NCI-H146 treated with DMSO at 0.1 percent for 48 hours (cell line): Measurements from ENCODE around the gene COL27A1.

Source experiments
- DNase-seq: peaks from one replicate; lab custom pipeline; 2025; ENCODE audit not compliant: unreplicated experiment; lab: John Stamatoyannopoulos, UW

COL27A1 gene

DNA sequence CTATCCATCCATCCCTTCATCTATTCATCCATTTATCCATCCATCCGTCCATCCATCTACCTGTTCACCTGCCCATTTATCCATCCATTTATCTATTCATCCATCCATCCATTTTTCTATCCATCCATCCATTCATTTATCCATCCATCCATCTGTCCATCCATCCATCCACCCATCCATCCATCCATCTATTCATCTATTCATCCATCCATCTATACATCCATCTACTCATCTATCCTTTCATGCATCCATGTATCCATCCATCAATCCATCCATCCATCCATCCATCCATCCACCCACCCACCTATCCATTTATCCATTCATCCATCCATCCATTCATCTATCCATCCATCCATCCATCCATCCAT lies 10.8 kb downstream of the COL27A1 start:
- DNase-seq = no peak

DNA sequence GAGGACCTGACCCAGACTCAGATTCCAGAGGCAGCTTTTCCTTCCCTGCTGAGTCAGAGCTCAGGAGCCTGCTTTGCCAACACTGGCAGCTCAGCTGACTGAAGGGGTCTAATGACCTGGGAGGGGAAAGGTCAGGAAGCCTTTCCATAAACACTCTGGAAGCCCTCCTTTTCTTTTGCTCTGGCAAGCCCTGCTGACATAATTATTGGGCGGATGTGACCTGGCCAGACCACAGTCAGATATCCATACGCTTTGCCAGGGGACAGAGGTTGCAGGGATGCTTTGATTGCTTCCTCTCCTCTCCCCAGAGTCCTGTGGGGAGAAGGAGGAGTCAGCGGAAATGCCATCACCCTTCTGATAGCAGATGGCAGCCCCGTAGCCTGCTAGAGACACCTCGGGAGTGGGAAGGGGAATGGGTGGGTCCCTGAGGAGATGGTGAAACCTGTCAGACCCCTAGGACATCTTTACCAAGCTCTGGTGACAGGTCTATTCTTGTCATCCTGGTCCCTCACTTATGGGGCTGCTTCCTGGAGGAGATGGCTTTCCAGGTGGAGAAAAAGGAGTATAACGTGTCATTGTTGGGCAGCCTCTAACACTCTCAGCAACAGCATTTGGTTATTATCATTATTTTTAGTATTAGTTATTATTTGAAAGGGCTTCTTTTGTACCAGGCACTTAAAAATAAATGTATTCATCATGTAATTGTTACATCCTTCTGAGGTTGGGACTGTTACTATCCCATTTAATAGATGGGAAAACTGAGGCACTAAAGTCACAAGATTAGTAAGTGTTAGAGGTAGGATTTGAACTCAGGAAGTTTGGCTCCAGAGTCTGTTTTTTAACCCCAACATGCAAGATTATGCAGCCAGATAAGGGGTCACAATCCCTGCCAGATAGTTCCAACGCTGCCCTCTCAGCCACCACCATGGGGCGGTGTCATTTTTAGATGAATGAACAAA lies 11.6 kb downstream of the COL27A1 start:
- DNase-seq = no peak

DNA sequence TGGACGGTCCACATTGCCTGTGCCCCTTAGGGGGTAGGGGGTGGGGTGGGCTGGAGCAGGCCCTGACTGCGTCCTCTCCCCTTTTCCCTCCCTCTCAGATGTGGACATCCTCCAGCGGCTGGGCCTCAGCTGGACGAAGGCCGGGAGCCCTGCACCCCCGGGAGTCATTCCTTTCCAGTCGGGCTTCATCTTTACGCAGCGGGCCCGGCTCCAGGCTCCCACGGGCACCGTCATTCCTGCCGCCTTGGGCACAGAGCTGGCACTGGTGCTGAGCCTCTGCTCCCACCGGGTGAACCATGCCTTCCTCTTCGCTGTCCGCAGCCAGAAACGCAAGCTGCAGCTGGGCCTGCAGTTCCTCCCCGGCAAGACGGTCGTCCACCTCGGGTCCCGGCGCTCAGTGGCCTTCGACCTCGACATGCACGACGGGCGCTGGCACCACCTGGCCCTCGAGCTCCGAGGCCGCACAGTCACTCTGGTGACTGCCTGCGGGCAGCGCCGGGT lies 12.3 kb downstream of the COL27A1 start:
- no peak for DNase-seq

DNA sequence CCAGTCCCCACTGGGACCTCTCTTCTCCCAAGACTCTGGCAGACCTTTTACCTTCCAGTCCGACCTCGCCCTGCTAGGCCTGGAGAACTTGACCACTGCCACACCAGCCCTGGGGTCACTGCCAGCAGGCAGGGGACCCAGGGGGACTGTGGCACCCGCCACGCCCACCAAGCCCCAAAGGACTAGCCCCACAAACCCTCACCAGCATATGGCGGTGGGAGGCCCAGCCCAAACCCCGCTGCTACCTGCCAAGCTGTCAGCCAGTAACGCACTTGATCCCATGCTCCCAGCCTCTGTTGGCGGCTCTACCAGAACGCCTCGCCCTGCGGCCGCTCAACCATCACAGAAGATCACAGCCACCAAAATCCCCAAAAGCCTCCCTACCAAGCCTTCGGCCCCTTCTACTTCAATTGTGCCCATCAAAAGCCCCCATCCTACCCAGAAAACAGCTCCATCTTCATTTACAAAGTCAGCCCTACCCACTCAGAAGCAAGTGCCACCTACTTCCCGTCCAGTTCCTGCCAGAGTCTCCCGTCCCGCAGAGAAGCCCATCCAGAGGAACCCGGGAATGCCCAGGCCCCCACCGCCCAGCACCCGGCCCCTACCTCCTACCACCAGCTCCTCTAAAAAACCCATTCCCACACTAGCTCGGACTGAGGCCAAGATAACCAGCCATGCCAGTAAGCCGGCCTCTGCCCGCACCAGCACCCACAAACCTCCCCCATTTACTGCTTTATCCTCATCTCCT lies 13.1 kb downstream of the COL27A1 start:
- DNase-seq = no peak

DNA sequence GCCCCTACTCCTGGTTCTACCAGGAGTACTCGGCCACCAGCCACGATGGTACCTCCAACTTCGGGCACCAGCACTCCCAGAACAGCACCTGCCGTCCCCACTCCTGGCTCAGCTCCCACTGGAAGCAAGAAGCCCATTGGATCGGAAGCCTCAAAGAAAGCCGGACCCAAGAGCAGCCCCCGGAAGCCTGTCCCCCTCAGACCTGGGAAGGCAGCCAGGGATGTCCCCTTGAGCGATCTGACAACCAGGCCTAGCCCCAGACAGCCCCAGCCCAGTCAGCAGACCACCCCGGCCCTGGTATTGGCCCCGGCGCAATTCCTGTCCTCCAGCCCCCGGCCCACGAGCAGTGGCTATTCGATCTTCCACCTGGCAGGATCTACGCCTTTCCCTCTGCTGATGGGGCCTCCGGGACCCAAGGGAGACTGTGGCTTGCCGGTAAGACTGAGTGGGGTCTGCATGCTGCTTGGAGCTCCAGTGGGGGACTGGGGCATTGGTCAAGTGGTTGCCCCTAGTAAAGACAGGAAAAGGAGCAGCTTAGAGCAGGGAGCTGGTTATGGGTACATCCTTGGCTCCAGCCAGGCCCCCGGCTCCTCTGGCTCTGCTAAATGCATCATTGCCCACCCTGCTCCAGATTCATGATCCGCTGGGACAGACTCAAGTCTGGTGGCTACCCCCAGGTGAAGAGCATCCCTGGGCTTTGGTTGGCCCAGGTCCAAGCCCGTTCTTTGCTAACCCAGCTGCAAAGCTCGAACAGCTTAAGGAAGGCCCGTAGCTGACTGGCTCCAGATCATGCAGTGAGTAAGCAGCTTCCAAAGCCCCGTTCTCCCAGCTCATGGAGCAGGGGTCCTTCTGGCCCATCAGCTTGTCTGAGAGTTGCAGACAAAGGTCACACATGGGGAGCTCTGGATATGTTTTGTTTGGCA lies 14.0 kb downstream of the COL27A1 start:
- no peak for DNase-seq

DNA sequence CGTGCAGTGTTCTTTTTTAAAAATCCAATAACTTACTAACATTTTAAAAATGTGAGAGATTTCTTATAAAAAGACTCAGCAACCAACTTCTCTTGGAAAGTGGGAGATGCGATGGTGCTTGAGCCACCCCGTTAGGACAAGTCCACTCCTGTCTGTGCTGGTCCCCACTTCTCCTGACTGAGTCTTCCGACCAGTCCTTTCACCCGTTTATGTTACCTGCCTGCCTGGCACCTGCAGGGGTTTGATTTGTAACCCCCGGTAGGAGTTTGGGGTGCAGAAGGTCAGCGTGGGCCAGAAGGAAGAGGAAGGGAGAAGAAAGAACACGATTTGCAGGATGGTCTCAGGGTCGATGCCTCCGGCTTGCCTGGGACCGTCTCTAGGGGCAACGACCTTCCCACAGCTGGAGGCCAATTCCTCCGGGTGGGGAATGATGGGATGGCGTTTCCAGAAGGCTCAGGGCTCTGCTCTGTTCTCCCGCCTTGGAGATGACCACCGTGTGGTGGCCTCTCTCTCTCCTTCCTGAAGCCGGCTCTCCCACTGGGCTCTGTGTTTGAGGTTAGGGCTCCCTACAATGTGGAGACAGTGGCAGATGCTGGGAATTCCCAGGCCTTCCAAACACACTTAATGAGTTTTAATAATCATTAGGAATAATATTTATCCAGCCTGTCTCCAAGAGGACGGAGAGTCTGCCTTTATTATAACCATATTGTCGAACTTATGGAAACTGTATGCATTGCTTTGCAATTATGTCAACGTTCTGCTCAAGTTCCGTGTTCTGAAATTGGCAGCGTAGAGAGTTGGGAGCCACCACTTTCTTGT lies 14.8 kb downstream of the COL27A1 start:
- no peak for DNase-seq

DNA sequence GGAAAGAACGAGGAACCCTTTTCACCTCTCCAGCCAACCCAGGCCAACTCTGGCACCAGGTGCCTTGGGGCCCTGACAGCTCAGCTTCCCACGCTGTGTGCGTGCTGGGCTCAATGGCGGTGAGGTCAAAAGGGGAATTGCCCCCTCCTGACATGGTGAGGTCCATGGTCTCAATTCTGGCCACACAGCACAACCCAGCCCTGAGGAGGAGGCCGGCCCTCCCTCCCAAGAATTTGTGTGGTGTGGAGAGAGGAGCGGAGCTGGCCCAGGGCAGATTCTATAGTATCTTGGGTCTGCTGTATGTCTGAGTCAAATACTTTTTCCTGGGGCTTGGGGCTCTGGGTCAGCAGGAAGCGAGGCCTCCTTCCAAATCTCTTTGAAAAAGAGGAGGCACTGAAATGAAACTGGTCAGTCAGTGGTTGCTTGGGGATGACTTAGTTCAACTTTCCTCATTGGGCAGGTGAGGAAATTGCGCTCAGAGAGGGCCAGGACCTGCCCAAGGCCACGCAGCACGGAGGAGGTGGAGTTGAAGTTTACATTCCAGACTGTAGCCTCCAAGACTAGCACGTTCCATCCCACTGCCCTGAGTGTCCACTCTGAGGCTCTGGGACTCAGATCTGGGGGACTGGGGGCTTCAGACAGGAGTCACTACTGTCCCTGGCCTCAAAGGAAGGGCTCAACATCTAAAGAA lies 15.6 kb downstream of the COL27A1 start:
- DNase-seq = no peak

DNA sequence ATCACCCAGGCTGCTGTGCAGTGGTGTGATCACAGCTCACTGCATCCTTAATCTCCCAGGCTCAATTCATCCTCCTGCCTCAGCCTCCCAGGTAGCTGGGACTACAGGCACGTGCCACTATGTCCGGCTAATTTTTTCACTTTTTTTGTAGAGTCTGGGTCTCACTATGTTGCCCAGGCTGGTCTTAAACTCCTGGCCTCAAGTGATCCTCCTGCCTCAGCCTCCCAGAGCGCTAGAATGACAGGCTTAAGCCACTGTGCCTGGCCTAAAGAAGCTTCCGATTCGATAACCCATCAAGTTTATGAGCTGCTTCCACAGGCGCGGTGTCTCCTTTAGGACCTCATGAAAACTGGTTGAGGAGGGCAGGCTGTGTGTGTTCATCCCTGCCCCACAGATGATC lies 16.2 kb downstream of the COL27A1 start:
- no peak for DNase-seq

DNA sequence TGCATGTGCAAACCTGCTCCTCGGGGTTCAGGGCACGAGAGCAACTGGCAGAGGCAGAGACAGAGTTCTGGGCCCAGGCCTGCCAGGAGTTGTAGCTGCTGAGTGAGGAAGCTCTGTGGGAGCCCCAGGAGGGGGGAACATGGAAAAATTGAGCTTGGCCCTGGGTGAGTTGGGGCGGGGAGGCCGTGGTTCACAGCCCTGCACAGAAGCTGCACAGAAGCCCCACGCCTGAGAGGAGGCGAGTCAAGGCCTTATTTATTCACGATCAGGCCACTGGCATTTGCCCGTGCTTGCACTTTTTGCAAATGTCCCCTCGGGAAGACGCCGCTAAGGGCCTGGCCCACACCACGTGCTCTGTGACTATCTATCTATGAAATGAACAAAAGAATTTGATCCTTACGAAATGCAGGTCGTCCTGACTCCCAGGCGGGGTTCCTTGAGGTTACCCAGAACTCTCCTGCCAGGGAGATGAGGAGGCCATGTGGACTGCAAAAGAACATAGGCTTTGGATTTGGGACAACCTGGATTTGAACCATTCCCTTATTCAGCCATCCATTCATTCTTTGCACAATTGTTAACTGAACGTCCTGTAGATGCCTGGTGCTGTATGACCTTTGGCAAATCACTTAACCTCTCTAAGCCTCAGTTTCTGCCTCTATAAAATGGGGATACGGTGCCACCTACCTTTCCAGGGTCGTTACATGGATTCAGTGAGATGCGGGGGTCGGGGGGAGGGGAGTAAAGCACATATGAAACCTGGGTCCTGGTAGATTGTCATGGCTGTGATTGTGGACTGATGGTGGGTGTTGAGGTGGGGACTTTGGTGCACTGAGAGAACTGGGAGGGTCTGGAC lies 17.9 kb downstream of the COL27A1 start:
- no peak for DNase-seq

DNA sequence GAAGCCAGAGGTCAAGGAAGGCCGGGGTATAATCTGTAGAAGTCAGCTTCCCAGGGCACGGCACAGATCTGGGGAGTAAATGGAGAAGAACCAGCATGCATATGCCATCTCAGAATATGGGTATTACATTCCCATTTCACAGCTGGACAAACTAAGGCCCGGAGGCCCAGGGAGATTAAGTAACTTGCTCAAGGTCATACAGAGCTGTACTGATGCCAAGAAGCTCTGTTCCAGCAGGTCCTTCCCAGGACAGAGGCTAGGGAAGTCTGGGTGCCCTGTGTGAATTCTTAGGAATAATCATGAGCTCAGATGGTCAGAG lies 19.2 kb downstream of the COL27A1 start:
- no peak for DNase-seq

DNA sequence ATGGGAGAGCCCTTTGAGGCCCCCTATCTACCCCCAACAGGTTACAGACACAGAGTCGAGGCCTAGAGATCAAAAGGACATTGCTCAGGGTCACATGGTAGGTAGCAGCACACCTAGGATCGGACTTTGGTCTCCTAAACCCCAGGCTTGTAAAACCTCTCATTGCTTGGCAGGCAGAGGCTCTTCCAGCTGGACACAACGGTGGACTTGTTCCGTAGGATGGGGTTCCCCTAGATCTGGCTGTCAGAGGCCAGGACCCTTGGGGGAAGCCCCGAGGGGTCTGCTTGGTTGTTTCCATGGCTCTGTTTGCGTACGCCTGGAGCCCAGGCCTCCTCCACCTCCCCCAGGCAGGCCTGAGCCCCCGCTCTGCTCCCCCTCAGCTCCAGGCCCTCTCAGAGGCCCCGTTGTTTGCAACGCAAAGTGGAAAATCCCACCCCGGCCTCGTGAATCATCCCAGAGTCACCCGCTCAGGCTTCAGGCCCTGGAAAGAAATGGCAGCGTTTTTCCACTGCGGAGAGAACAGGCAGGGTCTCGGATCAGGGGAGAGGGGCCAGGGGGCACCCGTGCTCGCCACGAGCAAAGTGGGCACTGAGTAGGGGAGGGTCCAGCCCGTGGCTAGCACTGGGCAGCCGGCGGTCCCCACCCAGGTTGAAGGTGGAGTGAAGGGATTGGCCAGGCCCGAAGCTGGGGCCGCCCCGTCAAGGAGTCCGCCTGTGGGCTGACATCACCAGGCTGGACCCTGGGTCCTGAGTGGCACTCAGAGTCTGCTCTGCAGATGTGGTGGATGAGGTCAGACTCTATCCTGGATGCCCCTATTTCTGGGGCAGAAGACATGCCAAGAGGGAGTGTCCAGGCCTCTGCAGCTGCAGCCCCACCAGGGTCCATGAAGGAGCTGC lies 19.8 kb downstream of the COL27A1 start:
- no peak for DNase-seq

DNA sequence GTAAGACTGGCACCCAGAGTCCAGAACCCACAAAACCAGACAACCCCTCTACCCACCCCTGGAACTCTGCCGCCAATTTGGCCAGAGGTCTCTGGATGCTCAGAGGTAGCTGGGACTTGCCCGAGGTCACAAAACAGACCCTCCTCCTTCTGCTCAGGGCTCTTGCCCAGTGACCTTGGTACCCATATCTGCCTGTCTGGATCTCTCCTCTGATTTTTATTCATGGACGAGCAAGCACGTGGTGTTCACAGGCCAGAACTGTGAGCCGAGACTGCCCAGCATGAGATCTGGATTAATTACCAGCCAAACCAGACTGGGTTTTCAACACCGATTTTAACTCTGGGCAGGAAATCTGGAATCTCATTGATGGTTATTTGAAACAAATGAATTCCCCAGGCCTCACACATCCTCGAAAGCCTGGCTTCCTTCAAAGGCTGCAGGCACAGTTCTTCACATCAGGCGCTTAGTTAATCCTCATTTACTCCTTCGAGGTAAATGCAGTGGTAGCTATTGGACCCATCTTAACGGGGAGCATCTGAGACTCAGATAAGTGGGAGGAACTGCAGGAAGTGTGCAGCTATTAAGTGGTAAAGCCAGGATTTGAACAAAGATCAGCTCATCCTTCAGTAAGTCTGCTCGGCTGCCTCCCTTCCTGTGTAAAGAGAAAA lies 21.4 kb downstream of the COL27A1 start:
- no peak for DNase-seq

DNA sequence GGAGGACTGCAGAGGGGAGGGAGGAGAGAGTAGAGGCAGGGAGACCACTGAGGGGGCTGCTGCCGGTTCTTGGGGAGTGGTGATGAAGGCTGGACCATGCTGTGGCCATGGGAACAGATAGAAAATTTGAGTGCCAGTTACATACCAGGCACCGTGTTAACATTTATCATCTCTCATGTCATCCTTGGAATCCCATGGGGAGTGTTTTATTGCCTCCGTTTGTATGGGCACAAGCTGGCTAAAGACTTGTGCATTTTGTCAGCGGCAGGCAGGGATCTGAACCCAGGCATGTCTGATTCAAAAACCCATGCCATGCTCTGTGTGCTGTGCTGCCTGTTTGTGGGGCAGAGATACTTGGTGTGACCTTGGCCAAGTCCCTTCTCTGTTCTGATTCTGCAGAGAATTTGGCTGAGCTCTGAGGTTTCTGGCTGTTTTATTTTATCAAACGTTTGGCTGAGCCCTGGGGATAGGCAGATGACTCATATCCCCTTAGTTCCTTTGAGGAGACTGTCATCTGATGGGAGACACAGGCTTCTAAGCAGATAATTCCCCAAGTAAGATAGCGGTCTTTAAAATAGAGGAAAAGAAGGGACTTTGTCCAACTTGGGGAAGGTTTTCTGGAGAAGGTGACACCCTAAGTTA lies 22.2 kb downstream of the COL27A1 start:
- no peak for DNase-seq

DNA sequence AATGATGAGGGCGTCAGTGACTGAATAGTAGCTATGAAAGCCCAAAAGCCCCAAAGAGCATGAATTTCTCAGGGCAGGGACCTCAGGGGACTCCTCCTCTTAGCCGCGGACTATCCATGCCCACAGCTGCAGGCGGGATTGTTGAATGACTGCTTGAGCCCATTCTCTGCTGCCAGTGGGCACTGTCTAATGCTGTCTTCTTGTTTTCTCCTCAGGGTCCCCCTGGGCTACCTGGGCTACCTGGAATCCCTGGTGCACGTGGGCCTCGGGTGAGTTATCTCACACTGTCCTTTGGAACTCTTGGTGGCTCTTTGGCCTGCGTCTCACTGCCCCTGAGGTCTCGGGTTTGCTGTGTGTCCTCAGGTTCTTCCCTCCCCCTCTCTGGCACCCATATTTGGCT lies 22.7 kb downstream of the COL27A1 start:
- no peak for DNase-seq

DNA sequence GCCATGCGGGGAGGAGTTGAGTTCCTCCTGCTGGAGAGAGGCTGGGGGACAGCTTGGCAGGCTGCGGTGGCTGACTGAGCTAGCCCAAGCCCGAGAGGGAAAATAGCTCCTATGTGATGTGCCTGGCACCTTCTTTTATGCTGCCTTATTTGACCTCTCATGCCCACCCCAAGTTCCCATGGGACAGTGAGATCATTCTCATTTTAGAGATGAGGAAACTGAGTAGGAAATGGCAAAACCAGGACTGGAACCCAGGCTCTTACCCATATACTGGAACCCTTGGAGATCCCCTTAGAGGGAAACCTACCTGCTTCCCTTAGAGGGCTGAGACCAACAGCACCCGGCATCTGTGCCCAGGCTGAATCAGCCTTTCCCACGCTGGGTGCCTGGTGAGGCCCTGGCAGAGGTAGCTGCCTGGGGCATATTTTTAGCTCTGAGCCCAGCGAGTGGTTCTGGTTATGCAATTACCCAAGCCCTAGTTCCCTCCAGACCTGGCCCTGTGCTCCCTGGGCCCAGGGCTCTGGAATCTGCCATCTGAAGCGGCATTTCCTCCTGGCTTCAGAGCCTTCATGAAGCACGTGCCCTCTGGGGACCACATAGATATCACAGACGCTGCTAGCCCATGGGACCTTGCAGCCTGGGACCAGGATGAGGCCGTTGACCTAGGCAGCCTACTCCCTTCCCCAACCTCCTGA lies 23.6 kb downstream of the COL27A1 start:
- DNase-seq = no peak

DNA sequence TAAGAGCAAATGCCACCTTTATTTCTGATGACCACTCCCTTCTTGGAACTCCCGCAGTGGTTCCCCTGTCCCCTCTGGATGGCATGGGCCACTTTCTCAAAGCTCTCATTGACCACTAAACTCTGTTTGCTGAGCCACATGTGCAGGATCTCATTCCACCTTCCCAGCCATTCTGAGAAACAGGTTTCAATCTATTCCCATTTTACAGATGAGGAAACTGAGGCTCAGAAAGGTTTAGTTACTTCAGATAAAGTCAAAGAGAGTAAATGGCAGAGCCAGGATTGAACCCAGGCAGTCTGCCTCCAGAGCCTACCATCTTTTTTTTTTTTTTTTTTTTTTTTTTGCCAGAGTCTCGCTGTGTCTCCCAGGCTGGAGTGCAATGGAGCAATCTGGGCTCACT lies 24.2 kb downstream of the COL27A1 start:
- DNase-seq = no peak
